Measurements from ENCODE around the gene DAB1. TPM values are rescaled to one million over a fixed set of nuclear protein-coding genes. Genes with fewer than 3 reads are reported as not detected.

Gene DAB1
- total RNA-seq, 1 donor from 2014 or later, result 0.25 TPM

- no peak for TF ChIP-seq CTCF (IDR thresholded peaks at IDR 0.05; ENCODE audit: insufficient read depth, low read length, poor library complexity, severe bottlenecking)
- DNase-seq (ENCODE audit: low read depth), result no peak
- Histone ChIP-seq H3K27me3 (ENCODE audit: control insufficient read depth, insufficient read depth, low read length) (no peaks in the 10 kb centered on the region), H3K36me3 (ENCODE audit: control insufficient read depth, insufficient read depth, low read length) (no peaks in the 10 kb centered on the region), H3K4me3 (ENCODE audit: low read depth, low read length) (no peak overlapping the region)
Measured at GRCh38 chr1:57058652-57059501, 365.0 kb downstream of the DAB1 start.

GRCh38 chr1:57048856-57049255 is 375.0 kb downstream of the DAB1 start:
- no peaks in the 10 kb centered on the region for H3K27me3 ChIP-seq (ENCODE audit: control insufficient read depth, insufficient read depth, low read length)
- no peak overlapping the region for H3K4me3 ChIP-seq (ENCODE audit: low read depth, low read length)
- DNase-seq (ENCODE audit: low read depth), result no peak
- no peak for TF ChIP-seq CTCF (IDR thresholded peaks at IDR 0.05; ENCODE audit: insufficient read depth, low read length, poor library complexity, severe bottlenecking)
- H3K36me3 ChIP-seq (ENCODE audit: control insufficient read depth, insufficient read depth, low read length), result no peaks in the 10 kb centered on the region

GRCh38 chr1:57046462-57046861 is 377.4 kb downstream of the DAB1 start:
- H3K4me3 ChIP-seq (ENCODE audit: low read depth, low read length), result no peak overlapping the region
- DNase-seq (ENCODE audit: low read depth), result no peak

GRCh38 chr1:57041901-57042300 is 382.0 kb downstream of the DAB1 start:
- Histone ChIP-seq H3K27me3 (ENCODE audit: control insufficient read depth, insufficient read depth, low read length) (no peaks in the 10 kb centered on the region), H3K4me3 (ENCODE audit: low read depth, low read length) (no peak overlapping the region), H3K36me3 (ENCODE audit: control insufficient read depth, insufficient read depth, low read length) (no peaks in the 10 kb centered on the region)
- no peak for TF ChIP-seq CTCF (IDR thresholded peaks at IDR 0.05; ENCODE audit: insufficient read depth, low read length, poor library complexity, severe bottlenecking)
- no peak for DNase-seq (ENCODE audit: low read depth)

More at GRCh38 chr1:57046462-57046861, 377.4 kb downstream of the DAB1 start:
- Histone ChIP-seq H3K36me3 (ENCODE audit: control insufficient read depth, insufficient read depth, low read length) (no peaks in the 10 kb centered on the region), H3K27me3 (ENCODE audit: control insufficient read depth, insufficient read depth, low read length) (no peaks in the 10 kb centered on the region)
- TF ChIP-seq CTCF (IDR thresholded peaks at IDR 0.05; ENCODE audit: insufficient read depth, low read length, poor library complexity, severe bottlenecking), result no peak

- Histone ChIP-seq H3K27me3 (ENCODE audit: control insufficient read depth, insufficient read depth, low read length) (no peaks in the 10 kb centered on the region), H3K36me3 (ENCODE audit: control insufficient read depth, insufficient read depth, low read length) (no peaks in the 10 kb centered on the region), H3K4me3 (ENCODE audit: low read depth, low read length) (no peak overlapping the region)
- DNase-seq (ENCODE audit: low read depth), result no peak
- TF ChIP-seq CTCF (IDR thresholded peaks at IDR 0.05; ENCODE audit: insufficient read depth, low read length, poor library complexity, severe bottlenecking), result no peak
Measured at GRCh38 chr1:57040811-57041210, 383.0 kb downstream of the DAB1 start.

Measured in kidney epithelial cell (primary cell).